Esophagus (tissue), 2 donors: ENCODE measurements around the gene SSX2IP. TPM values are rescaled to one million over a fixed set of nuclear protein-coding genes. Genes with fewer than 3 reads are reported as not detected.
A peak's percentile ranks its signal among the peaks of the same experiment; 100 is the strongest.
"Not testable (repeated sequence)": the region's sequence is repeated elsewhere in the genome, so short reads cannot be mapped to it uniquely, and the experiment has no call there.

Experiments
- H3K27ac ChIP-seq, 2 donors: one replicate each; pipeline ENCODE4 v1.5.1; 2013; ENCODE audit warnings: low read depth in 2 of 2, mild to moderate bottlenecking in 2 of 2, inconsistent platforms in 1 of 2, low read length in 1 of 2, moderate library complexity in 1 of 2
- H3K27me3 ChIP-seq, 2 donors: one replicate each; pipeline ENCODE4 v1.6.1; 2013; ENCODE audit warnings: low read length in 2 of 2, control low read depth in 1 of 2, mild to moderate bottlenecking in 1 of 2; ENCODE audit not compliant: insufficient read depth in 2 of 2, control insufficient read depth in 1 of 2
- H3K36me3 ChIP-seq, 2 donors: one replicate each; pipeline ENCODE4 v1.6.1; 2013; ENCODE audit warnings: low read length in 1 of 2; ENCODE audit not compliant: control insufficient read depth in 2 of 2, insufficient read depth in 2 of 2
- H3K4me1 ChIP-seq, 2 donors: one replicate each; pipeline ENCODE4 v1.6.1; 2013; ENCODE audit warnings: low read length in 1 of 2; ENCODE audit not compliant: control insufficient read depth in 2 of 2, insufficient read depth in 2 of 2
- H3K4me3 ChIP-seq, 2 donors: one replicate each; pipeline ENCODE4 v1.5.1; 2013; ENCODE audit warnings: low read length in 2 of 2, mild to moderate bottlenecking in 2 of 2, low read depth in 1 of 2, moderate library complexity in 1 of 2
- H3K9me3 ChIP-seq, 2 donors: one replicate each; pipeline ENCODE4 v1.6.1; 2013; ENCODE audit warnings: mild to moderate bottlenecking in 2 of 2, low read depth in 1 of 2, low read length in 1 of 2, moderate library complexity in 1 of 2; ENCODE audit not compliant: control insufficient read depth in 2 of 2, insufficient read depth in 1 of 2
- WGBS, 2 donors: extraction: QIAGEN DNeasy Blood & Tissue Kit; methylation state at CpG; one replicate each; pipeline ENCODE4 v1.1.7; 2013; 5-methylcytosine and 5-hydroxymethylcytosine counted together
- polyA plus RNA-seq, 2 donors: library from polyadenylated mRNA; stranded (reverse); fragments of 200-250 nt; gene quantifications; one replicate each; pipeline ENCODE4 v1.2.3, GENCODE V29; 2013
- donor health status: healthy with polysubstance abuse.
- donor health status: Bipolar disorder and iron deficiency.

SSX2IP gene
- 1 to 10 TPM; 3.4 to 4.2 TPM for polyA plus RNA-seq

- peaks cover 0 to 2% of the 10 kb centered on the region in 2 donors for H3K4me1 ChIP-seq
- no peaks in the 10 kb centered on the region for H3K9me3 ChIP-seq
- H3K4me3 ChIP-seq = peak within 1 kb of the TSS; percentile 73 to 76
- H3K27me3 ChIP-seq = no peaks in the 10 kb centered on the region
- peak within 1 kb of the TSS; percentile 82 to 89 for H3K27ac ChIP-seq
- WGBS, 2 donors = 0 to 1% methylated on average over 51 to 68 of the region's 68 CpGs
- H3K36me3 ChIP-seq = no peaks in the 10 kb centered on the region
Measured at GRCh38 chr1:84690397-84691121, at the start of gene SSX2IP. Gene SSX2IP, minus strand, starts transcription at chr1:84690461. Its CDS starts 19,242 bp downstream, at chr1:84671219.

GRCh38 chr1:84738237-84738636 is 48.0 kb upstream of the SSX2IP start:
- H3K9me3 ChIP-seq = no peaks in the 10 kb centered on the region
- no peak overlapping the region for H3K4me3 ChIP-seq
- H3K4me1 ChIP-seq = no peaks in the 10 kb centered on the region
- WGBS, 2 donors = 94% methylated on average over 13 of the region's 13 CpGs
- no peak overlapping the region for H3K27ac ChIP-seq
- H3K27me3 ChIP-seq = no peaks in the 10 kb centered on the region
- H3K36me3 ChIP-seq = no peaks in the 10 kb centered on the region

GRCh38 chr1:84737590-84737989 is 47.3 kb upstream of the SSX2IP start:
- H3K36me3 ChIP-seq = no peaks in the 10 kb centered on the region
- H3K4me1 ChIP-seq = no peaks in the 10 kb centered on the region
- no peak overlapping the region for H3K4me3 ChIP-seq
- no peak overlapping the region for H3K27ac ChIP-seq
- 77 to 79% methylated on average over 4 of the region's 4 CpGs for WGBS, 2 donors
- no peaks in the 10 kb centered on the region for H3K9me3 ChIP-seq
- H3K27me3 ChIP-seq = no peaks in the 10 kb centered on the region

GRCh38 chr1:84736944-84737343 is 46.7 kb upstream of the SSX2IP start:
- 90 to 95% methylated on average over 3 of the region's 3 CpGs for WGBS, 2 donors
- H3K36me3 ChIP-seq = no peaks in the 10 kb centered on the region
- no peak overlapping the region for H3K27ac ChIP-seq
- no peak overlapping the region for H3K4me3 ChIP-seq
- H3K27me3 ChIP-seq = no peaks in the 10 kb centered on the region
- no peaks in the 10 kb centered on the region for H3K4me1 ChIP-seq
- no peaks in the 10 kb centered on the region for H3K9me3 ChIP-seq

- Histone ChIP-seq H3K27me3 (no peaks in the 10 kb centered on the region), H3K9me3 (no peaks in the 10 kb centered on the region), H3K4me1 (no peaks in the 10 kb centered on the region), H3K27ac (no peak overlapping the region), H3K4me3 (no peak overlapping the region), H3K36me3 (no peaks in the 10 kb centered on the region)
Measured at GRCh38 chr1:84736445-84736844, 46.2 kb upstream of the SSX2IP start.

- H3K27me3 ChIP-seq = no peaks in the 10 kb centered on the region
- H3K4me3 ChIP-seq = no peak overlapping the region
- H3K4me1 ChIP-seq = no peaks in the 10 kb centered on the region
- no peaks in the 10 kb centered on the region for H3K9me3 ChIP-seq
- no peak overlapping the region for H3K27ac ChIP-seq
- H3K36me3 ChIP-seq = no peaks in the 10 kb centered on the region
- 85 to 88% methylated on average over 1 of the region's 1 CpG for WGBS, 2 donors
Measured at GRCh38 chr1:84735483-84735882, 45.2 kb upstream of the SSX2IP start.

GRCh38 chr1:84732520-84732919 is 42.3 kb upstream of the SSX2IP start:
- H3K9me3 ChIP-seq = no peaks in the 10 kb centered on the region
- no peaks in the 10 kb centered on the region for H3K27me3 ChIP-seq
- no peak overlapping the region for H3K27ac ChIP-seq
- no peak overlapping the region for H3K4me3 ChIP-seq
- H3K4me1 ChIP-seq = no peaks in the 10 kb centered on the region
- 44 to 79% methylated on average over 2 of the region's 2 CpGs for WGBS, 2 donors
- no peaks in the 10 kb centered on the region for H3K36me3 ChIP-seq

- Histone ChIP-seq H3K27me3 (no peaks in the 10 kb centered on the region), H3K4me1 (no peaks in the 10 kb centered on the region), H3K4me3 (no peak overlapping the region), H3K27ac (no peak overlapping the region), H3K9me3 (no peaks in the 10 kb centered on the region), H3K36me3 (no peaks in the 10 kb centered on the region)
Measured at GRCh38 chr1:84731519-84731918, 41.3 kb upstream of the SSX2IP start.

GRCh38 chr1:84727711-84728110 is 37.5 kb upstream of the SSX2IP start:
- H3K27ac ChIP-seq, H3K4me3 ChIP-seq, H3K4me1 ChIP-seq, H3K36me3 ChIP-seq, H3K27me3 ChIP-seq, H3K9me3 ChIP-seq: not testable (repeated sequence)
- 46 to 51% methylated on average over 1 of the region's 1 CpG for WGBS, 2 donors
